HepG2 (cell line): Measurements from ENCODE around the gene MTHFD1L. TPM values are rescaled to one million over a fixed set of nuclear protein-coding genes. Genes with fewer than 3 reads are reported as not detected.
A peak's percentile ranks its signal among the peaks of the same experiment; 100 is the strongest.

Experiments used
- ATF1 ChIP-seq: IDR thresholded peaks from 2 replicates; pipeline ENCODE4 v1.6.1; 2016; ENCODE audit warnings: mild to moderate bottlenecking, control low read depth
- ATF7-NPFF ChIP-seq: sonication (generic); formaldehyde crosslinking; IDR thresholded peaks from 2 replicates; pipeline ENCODE4 v1.8.1; 2023; ENCODE audit warnings: mild to moderate bottlenecking, low read depth, missing genetic modification reagents, moderate library complexity
- HES4 ChIP-seq: sonication (generic); formaldehyde crosslinking; IDR thresholded peaks from 2 replicates; pipeline ENCODE4 v1.9.0; 2021; ENCODE audit warnings: mild to moderate bottlenecking, missing genetic modification reagents, borderline replicate concordance
- JUND ChIP-seq: sonication (generic); formaldehyde crosslinking; IDR thresholded peaks from 2 replicates; pipeline ENCODE4 v1.8.0; 2022; ENCODE audit warnings: mild to moderate bottlenecking, missing genetic modification reagents
- MEIS2 ChIP-seq: sonication (generic); formaldehyde crosslinking; IDR thresholded peaks from 2 replicates; pipeline ENCODE4 v1.9.0; 2021; ENCODE audit warnings: mild to moderate bottlenecking, missing genetic modification reagents
- NR2F2 ChIP-seq: IDR thresholded peaks from 2 replicates; pipeline ENCODE4 v1.6.1; 2012; ENCODE audit warnings: low read depth, inconsistent platforms, borderline replicate concordance
- POLR2AphosphoS2 ChIP-seq: IDR thresholded peaks from 2 replicates; pipeline ENCODE4 v1.6.1; 2011; ENCODE audit warnings: low read depth, low read length, improper control_type of control experiment
- RORA ChIP-seq: sonication (generic); formaldehyde crosslinking; IDR thresholded peaks from 2 replicates; pipeline ENCODE4 v1.5.0; 2020; ENCODE audit warnings: mild to moderate bottlenecking, missing genetic modification reagents, moderate library complexity
- SMYD3 ChIP-seq: sonication (generic); formaldehyde crosslinking; IDR thresholded peaks from 2 replicates; pipeline ENCODE4 v1.8.1; 2023; ENCODE audit warnings: mild to moderate bottlenecking, missing genetic modification reagents
- TBL1XR1 ChIP-seq: fragments of 150-350 bp; IDR thresholded peaks from 2 replicates; pipeline ENCODE4 v1.6.1; 2014; ENCODE audit warnings: borderline replicate concordance, low read length; ENCODE audit not compliant: partially characterized antibody
- ZBTB7B ChIP-seq: sonication (generic); formaldehyde crosslinking; IDR thresholded peaks from 2 replicates; pipeline ENCODE4 v1.4.0; 2020; ENCODE audit warnings: missing genetic modification reagents
- ZFP1 ChIP-seq: IDR thresholded peaks from 2 replicates; pipeline ENCODE4 v1.6.1; 2016
- ZNF775 ChIP-seq: sonication (generic); formaldehyde crosslinking; IDR thresholded peaks from 2 replicates; pipeline ENCODE4 v1.4.0; 2020; ENCODE audit warnings: missing genetic modification reagents, mild to moderate bottlenecking, moderate library complexity, borderline replicate concordance
- polyA plus RNA-seq, 8 experiments: library from polyadenylated mRNA; depleted of rRNA in 3 of 8; stranded (reverse) in 7 of 8; unstranded in 1 of 8; fragments of >200 nt; fragmentation: Illumina TruSeq in 4 of 8; extraction: Trizol in 4 of 8; gene quantifications; 2 replicates each; pipeline versions ENCODE4 v1.2.1 to v1.2.3, GENCODE V29; 2011 to 2016; ENCODE audit warnings: low read depth in 4 of 8, missing spikeins in 1 of 8, mixed read lengths in 1 of 8; ENCODE audit not compliant: insufficient read depth in 1 of 8
- total RNA-seq, 5 experiments: library from RNA; depleted of rRNA; stranded (reverse); fragments of >200 nt; fragmentation: Illumina TruSeq; extraction: Trizol; gene quantifications; 2 replicates each; pipeline ENCODE4 v1.2.3, GENCODE V29; 2016; ENCODE audit warnings: low read depth in 1 of 5
- TF ChIP-seq, protein P1 (sequence below): IDR thresholded peaks from 2 replicates; pipeline ENCODE4 v1.6.1; 2016
- TF ChIP-seq, protein P2 (sequence below): sonication (generic); formaldehyde crosslinking; conservative IDR thresholded peaks from 2 replicates; pipeline ENCODE4 v1.4.0; 2020; ENCODE audit warnings: missing genetic modification reagents
- TF ChIP-seq, protein P3 (sequence below): sonication (generic); formaldehyde crosslinking; IDR thresholded peaks from 2 replicates; pipeline ENCODE4 v1.8.1; 2023; ENCODE audit warnings: mild to moderate bottlenecking, moderate library complexity, missing genetic modification reagents
- TF ChIP-seq, protein P4 (sequence below): sonication (generic); formaldehyde crosslinking; IDR thresholded peaks from 2 replicates; pipeline ENCODE4 v1.4.0; 2020; ENCODE audit warnings: missing genetic modification reagents, borderline replicate concordance
- TF ChIP-seq, protein P5 (sequence below): fragments of 450-650 bp; IDR thresholded peaks from 2 replicates; pipeline ENCODE4 v1.6.1; 2016
- TF ChIP-seq, protein P6 (sequence below): sonication (generic); formaldehyde crosslinking; IDR thresholded peaks from 2 replicates; pipeline ENCODE4 v1.4.0; 2020; ENCODE audit warnings: missing genetic modification reagents, borderline replicate concordance

MTHFD1L gene
- total and polyA plus RNA-seq, 2 of the 13 experiments (the other 11 are each of a cell fraction or from before 2014, with no cell fraction given): 24.0 to 39.6 TPM

DNA sequence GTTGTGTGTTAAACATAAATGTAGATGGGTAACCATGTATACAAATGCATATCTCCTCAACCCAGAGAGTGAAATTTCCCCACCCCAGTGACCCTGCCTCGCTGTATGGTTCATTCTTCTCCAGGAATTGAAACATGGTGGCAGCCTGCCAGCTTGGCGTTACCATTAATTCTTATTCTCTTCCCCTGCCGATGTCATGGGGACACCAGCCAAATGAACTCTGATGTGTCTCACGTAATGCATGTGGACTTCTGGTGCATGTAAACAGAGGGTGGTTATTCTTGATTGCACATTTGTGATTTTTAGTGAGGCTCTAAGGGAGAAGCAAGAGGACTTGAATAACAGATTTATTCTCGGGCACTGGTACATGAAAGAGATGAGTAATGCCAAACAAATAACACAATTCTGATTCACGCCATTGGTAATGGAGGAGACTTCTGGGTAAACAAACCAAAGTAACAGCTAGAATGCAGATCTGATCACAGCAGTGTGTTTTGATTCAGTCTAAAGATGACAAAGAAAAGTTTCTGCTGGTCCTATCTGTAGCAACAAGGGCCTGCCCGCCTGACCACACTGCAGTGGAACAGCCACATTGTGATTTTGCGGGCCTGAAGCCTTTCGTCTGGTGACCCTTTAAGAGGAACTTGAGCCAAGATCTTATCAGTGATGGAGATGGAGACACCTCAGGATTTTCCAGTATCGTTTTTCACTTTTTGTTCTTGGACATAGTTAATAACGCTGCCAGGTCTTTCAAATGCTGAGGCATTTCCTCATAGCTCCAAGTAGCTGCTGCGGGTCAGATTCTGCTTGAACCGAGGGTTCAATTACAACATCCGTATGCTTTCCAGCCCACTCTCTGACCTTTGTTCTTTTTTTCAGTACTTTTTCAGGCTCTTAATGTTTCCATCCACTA lies 202.4 kb downstream of the MTHFD1L start (continued):
- TF ChIP-seq, protein P1, sequence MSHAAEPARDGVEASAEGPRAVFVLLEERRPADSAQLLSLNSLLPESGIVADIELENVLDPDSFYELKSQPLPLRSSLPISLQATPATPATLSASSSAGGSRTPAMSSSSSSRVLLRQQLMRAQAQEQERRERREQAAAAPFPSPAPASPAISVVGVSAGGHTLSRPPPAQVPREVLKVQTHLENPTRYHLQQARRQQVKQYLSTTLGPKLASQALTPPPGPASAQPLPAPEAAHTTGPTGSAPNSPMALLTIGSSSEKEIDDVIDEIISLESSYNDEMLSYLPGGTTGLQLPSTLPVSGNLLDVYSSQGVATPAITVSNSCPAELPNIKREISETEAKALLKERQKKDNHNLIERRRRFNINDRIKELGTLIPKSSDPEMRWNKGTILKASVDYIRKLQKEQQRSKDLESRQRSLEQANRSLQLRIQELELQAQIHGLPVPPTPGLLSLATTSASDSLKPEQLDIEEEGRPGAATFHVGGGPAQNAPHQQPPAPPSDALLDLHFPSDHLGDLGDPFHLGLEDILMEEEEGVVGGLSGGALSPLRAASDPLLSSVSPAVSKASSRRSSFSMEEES (CRISPR knock-in tag): peak; percentile 44; the same call in 1 of the 2 replicates
- no peak for TF ChIP-seq HES4
- TF ChIP-seq JUND (CRISPR knock-in tag): no peak
- TF ChIP-seq ZBTB7B: peak; percentile 40; the same call in 1 of the 2 replicates
- TF ChIP-seq, protein P2, sequence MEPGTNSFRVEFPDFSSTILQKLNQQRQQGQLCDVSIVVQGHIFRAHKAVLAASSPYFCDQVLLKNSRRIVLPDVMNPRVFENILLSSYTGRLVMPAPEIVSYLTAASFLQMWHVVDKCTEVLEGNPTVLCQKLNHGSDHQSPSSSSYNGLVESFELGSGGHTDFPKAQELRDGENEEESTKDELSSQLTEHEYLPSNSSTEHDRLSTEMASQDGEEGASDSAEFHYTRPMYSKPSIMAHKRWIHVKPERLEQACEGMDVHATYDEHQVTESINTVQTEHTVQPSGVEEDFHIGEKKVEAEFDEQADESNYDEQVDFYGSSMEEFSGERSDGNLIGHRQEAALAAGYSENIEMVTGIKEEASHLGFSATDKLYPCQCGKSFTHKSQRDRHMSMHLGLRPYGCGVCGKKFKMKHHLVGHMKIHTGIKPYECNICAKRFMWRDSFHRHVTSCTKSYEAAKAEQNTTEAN: no peak
- TF ChIP-seq, protein P3, sequence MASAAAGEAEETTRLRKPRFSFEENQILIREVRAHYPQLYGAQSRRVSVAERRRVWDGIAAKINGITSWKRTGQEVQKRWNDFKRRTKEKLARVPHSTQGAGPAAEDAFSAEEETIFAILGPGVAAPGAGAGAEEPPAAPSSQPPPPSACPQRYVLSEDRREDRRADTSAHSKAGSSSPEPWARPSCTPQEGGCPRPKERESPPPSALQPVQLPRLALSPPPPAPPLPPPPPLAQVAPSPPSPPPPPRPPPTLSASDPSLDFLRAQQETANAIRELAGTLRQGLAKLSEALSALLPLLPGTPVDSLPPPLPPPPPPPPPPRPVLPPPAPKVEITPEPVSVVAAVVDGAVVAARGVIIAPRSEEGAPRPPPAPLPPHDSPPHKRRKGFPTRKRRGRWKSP (CRISPR knock-in tag): peak; percentile 43; the same call in 1 of the 2 replicates
- no peak for TF ChIP-seq ATF7-NPFF (CRISPR knock-in tag)
- peak; percentile 70 for TF ChIP-seq ATF1
- peak; percentile 49; the same call in 1 of the 2 replicates for TF ChIP-seq NR2F2
- TF ChIP-seq ZFP1: peak; percentile 51; the same call in 1 of the 2 replicates
- peak; percentile 31 for TF ChIP-seq TBL1XR1
- TF ChIP-seq SMYD3: peak; percentile 75; the same call in 1 of the 2 replicates
- TF ChIP-seq, protein P4, sequence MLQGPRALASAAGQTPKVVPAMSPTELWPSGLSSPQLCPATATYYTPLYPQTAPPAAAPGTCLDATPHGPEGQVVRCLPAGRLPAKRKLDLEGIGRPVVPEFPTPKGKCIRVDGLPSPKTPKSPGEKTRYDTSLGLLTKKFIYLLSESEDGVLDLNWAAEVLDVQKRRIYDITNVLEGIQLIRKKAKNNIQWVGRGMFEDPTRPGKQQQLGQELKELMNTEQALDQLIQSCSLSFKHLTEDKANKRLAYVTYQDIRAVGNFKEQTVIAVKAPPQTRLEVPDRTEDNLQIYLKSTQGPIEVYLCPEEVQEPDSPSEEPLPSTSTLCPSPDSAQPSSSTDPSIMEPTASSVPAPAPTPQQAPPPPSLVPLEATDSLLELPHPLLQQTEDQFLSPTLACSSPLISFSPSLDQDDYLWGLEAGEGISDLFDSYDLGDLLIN (CRISPR knock-in tag): no peak
- TF ChIP-seq, protein P5, sequence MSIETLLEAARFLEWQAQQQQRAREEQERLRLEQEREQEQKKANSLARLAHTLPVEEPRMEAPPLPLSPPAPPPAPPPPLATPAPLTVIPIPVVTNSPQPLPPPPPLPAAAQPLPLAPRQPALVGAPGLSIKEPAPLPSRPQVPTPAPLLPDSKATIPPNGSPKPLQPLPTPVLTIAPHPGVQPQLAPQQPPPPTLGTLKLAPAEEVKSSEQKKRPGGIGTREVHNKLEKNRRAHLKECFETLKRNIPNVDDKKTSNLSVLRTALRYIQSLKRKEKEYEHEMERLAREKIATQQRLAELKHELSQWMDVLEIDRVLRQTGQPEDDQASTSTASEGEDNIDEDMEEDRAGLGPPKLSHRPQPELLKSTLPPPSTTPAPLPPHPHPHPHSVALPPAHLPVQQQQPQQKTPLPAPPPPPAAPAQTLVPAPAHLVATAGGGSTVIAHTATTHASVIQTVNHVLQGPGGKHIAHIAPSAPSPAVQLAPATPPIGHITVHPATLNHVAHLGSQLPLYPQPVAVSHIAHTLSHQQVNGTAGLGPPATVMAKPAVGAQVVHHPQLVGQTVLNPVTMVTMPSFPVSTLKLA: peak; percentile 68
- no peak for TF ChIP-seq RORA (CRISPR knock-in tag)
- TF ChIP-seq POLR2AphosphoS2: no peak
- no peak; the same call in 1 of the 2 replicates for TF ChIP-seq MEIS2 (CRISPR knock-in tag)
- TF ChIP-seq, protein P6, sequence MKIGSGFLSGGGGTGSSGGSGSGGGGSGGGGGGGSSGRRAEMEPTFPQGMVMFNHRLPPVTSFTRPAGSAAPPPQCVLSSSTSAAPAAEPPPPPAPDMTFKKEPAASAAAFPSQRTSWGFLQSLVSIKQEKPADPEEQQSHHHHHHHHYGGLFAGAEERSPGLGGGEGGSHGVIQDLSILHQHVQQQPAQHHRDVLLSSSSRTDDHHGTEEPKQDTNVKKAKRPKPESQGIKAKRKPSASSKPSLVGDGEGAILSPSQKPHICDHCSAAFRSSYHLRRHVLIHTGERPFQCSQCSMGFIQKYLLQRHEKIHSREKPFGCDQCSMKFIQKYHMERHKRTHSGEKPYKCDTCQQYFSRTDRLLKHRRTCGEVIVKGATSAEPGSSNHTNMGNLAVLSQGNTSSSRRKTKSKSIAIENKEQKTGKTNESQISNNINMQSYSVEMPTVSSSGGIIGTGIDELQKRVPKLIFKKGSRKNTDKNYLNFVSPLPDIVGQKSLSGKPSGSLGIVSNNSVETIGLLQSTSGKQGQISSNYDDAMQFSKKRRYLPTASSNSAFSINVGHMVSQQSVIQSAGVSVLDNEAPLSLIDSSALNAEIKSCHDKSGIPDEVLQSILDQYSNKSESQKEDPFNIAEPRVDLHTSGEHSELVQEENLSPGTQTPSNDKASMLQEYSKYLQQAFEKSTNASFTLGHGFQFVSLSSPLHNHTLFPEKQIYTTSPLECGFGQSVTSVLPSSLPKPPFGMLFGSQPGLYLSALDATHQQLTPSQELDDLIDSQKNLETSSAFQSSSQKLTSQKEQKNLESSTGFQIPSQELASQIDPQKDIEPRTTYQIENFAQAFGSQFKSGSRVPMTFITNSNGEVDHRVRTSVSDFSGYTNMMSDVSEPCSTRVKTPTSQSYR (CRISPR knock-in tag): no peak
- TF ChIP-seq ZNF775 (CRISPR knock-in tag): peak; percentile 90
